HG03571 (cell line): Measurements from ENCODE around the gene GPR155.
A peak's percentile ranks its signal among the peaks of the same experiment; 100 is the strongest.
"Not testable (repeated sequence)": the region's sequence is repeated elsewhere in the genome, so short reads cannot be mapped to it uniquely, and the experiment has no call there.

Experiments
- ATAC-seq: cut with Tn5 transposase; IDR thresholded peaks from one replicate; pipeline ENCODE4 v1.9.1; 2021; ENCODE audit not compliant: unreplicated experiment

The GPR155 gene

GRCh38 chr2:174492963-174493431, 6.2 kb upstream of the GPR155 start:
- ATAC-seq: peak; percentile 95

- no peak for ATAC-seq
Observed at GRCh38 chr2:174491947-174492346, 5.1 kb upstream of the GPR155 start.

- no peak for ATAC-seq
Observed at GRCh38 chr2:174490051-174490450, 3.2 kb upstream of the GPR155 start.

- ATAC-seq: not testable (repeated sequence)
Observed at GRCh38 chr2:174489520-174489919, 2.7 kb upstream of the GPR155 start.

- no peak for ATAC-seq
Observed at GRCh38 chr2:174487820-174488162, 962 bp upstream of the GPR155 start.

- ATAC-seq: peak; percentile 94
Observed at GRCh38 chr2:174487108-174487819, 435 bp upstream of the GPR155 start.

- peak; percentile 27 for ATAC-seq
Observed at GRCh38 chr2:174485788-174486562, 854 bp downstream of the GPR155 start.

GRCh38 chr2:174485045-174485444, 1.8 kb downstream of the GPR155 start:
- not testable (repeated sequence) for ATAC-seq

- no peak for ATAC-seq
Observed at GRCh38 chr2:174484573-174484972, 2.3 kb downstream of the GPR155 start.

- ATAC-seq: no peak
Observed at GRCh38 chr2:174482854-174483253, 4.0 kb downstream of the GPR155 start.

GRCh38 chr2:174477759-174478158, 9.1 kb downstream of the GPR155 start:
- ATAC-seq: no peak

- ATAC-seq: no peak
Observed at GRCh38 chr2:174473796-174474195, 13.0 kb downstream of the GPR155 start.

- no peak for ATAC-seq
Observed at GRCh38 chr2:174465327-174465726, 21.5 kb downstream of the GPR155 start.

- no peak for ATAC-seq
Observed at GRCh38 chr2:174461221-174461620, 25.6 kb downstream of the GPR155 start.

GRCh38 chr2:174454566-174454965, 32.3 kb downstream of the GPR155 start:
- ATAC-seq: no peak

- ATAC-seq: no peak
Observed at GRCh38 chr2:174450021-174450816, 36.6 kb downstream of the GPR155 start.

GRCh38 chr2:174449033-174449432, 37.8 kb downstream of the GPR155 start:
- ATAC-seq: no peak

- no peak for ATAC-seq
Observed at GRCh38 chr2:174446531-174446930, 40.3 kb downstream of the GPR155 start.

- ATAC-seq: no peak
Observed at GRCh38 chr2:174445248-174445647, 41.6 kb downstream of the GPR155 start.

GRCh38 chr2:174444761-174445160, 42.1 kb downstream of the GPR155 start:
- no peak for ATAC-seq
